Effector CD4-positive, alpha-beta T cell (primary cell): ENCODE measurements around the gene MRC1.
"Not testable (repeated sequence)": the region's sequence is repeated elsewhere in the genome, so short reads cannot be mapped to it uniquely, and the experiment has no call there.

Source experiments
- DNase-seq: peaks from one replicate; pipeline ENCODE4 v3.0.0-alpha.2; 2020

MRC1 gene

GRCh38 chr10:17910125-17910789 lies 101.1 kb downstream of the MRC1 start:
- no peak for DNase-seq

- DNase-seq: no peak
Measured at GRCh38 chr10:17912754-17913153, 103.6 kb downstream of the MRC1 start.

GRCh38 chr10:17913604-17914003 lies 104.5 kb downstream of the MRC1 start:
- no peak for DNase-seq

GRCh38 chr10:17914169-17915045 lies 105.3 kb downstream of the MRC1 start:
- no peak for DNase-seq

- DNase-seq: no peak
Measured at GRCh38 chr10:17915181-17915580, 106.0 kb downstream of the MRC1 start.

GRCh38 chr10:17918187-17918903 lies 109.2 kb downstream of the MRC1 start:
- no peak for DNase-seq

- DNase-seq: no peak
Measured at GRCh38 chr10:17921378-17921777, 112.2 kb downstream of the MRC1 start.

- DNase-seq: no peak
Measured at GRCh38 chr10:17923728-17924127, 114.6 kb downstream of the MRC1 start.

GRCh38 chr10:17943033-17943745 lies 134.0 kb downstream of the MRC1 start:
- DNase-seq: no peak

- DNase-seq: not testable (repeated sequence)
Measured at GRCh38 chr10:17950269-17950668, 141.1 kb downstream of the MRC1 start.

GRCh38 chr10:17950726-17951125 lies 141.6 kb downstream of the MRC1 start:
- no peak for DNase-seq

GRCh38 chr10:17951868-17952371 lies 142.8 kb downstream of the MRC1 start, which contains the start of gene SLC39A12:
SLC39A12 (plus strand) TSS chr10:17951918; CDS start chr10:17953277, 1,359 bp downstream.
- DNase-seq: no peak

GRCh38 chr10:17954372-17954771 lies 145.2 kb downstream of the MRC1 start:
- not testable (repeated sequence) for DNase-seq

GRCh38 chr10:17954861-17955260 lies 145.7 kb downstream of the MRC1 start:
- no peak for DNase-seq

- no peak for DNase-seq
Measured at GRCh38 chr10:17958049-17958448, 148.9 kb downstream of the MRC1 start.

- DNase-seq: no peak
Measured at GRCh38 chr10:17959870-17960269, 150.7 kb downstream of the MRC1 start.
